GM12878 (cell line): Measurements from ENCODE around the gene SPOCK1.
A peak's percentile ranks its signal among the peaks of the same experiment; 100 is the strongest.

ENCODE experiments used
- BHLHE40 ChIP-seq, 2 experiments: fragments of 450-650 bp in 1 of 2; IDR thresholded peaks; 2 replicates each; pipeline ENCODE4 v1.6.1; 2011 to 2017; ENCODE audit warnings: low read depth in 2 of 2, borderline replicate concordance in 1 of 2, improper control_type of control experiment in 1 of 2, low read length in 1 of 2, mild to moderate bottlenecking in 1 of 2
- EP300 ChIP-seq, 2 experiments: fragments of 150-350 bp in 1 of 2; IDR thresholded peaks; 2 replicates each; pipeline ENCODE4 v1.6.1; 2011 to 2012; ENCODE audit warnings: low read depth in 2 of 2, low read length in 2 of 2, borderline replicate concordance in 1 of 2, improper control_type of control experiment in 1 of 2, inconsistent platforms in 1 of 2; ENCODE audit not compliant: control insufficient read depth in 1 of 2
- EZH2 ChIP-seq: IDR thresholded peaks from 2 replicates; pipeline ENCODE4 v1.6.1; 2012; ENCODE audit warnings: low read depth, mild to moderate bottlenecking, control low read depth, inconsistent platforms, low read length, borderline replicate concordance; ENCODE audit not compliant: control insufficient read depth
- FOXM1 ChIP-seq: IDR thresholded peaks from 2 replicates; pipeline ENCODE4 v1.6.1; 2012; ENCODE audit warnings: low read depth, mild to moderate bottlenecking, inconsistent platforms, low read length, moderate library complexity
- HDGF ChIP-seq: fragments of 450-650 bp; IDR thresholded peaks from 2 replicates; pipeline ENCODE4 v1.6.1; 2016; ENCODE audit warnings: antibody characterized with exemption
- NRF1 ChIP-seq: conservative IDR thresholded peaks from 2 replicates; pipeline ENCODE4 v1.6.1; 2011; ENCODE audit warnings: mild to moderate bottlenecking, low read depth, low read length, improper control_type of control experiment
- PAX8 ChIP-seq: fragments of 450-650 bp; IDR thresholded peaks from 2 replicates; pipeline ENCODE4 v1.6.1; 2017; ENCODE audit warnings: mild to moderate bottlenecking, moderate library complexity
- POLR2A ChIP-seq: IDR thresholded peaks from 2 replicates; pipeline ENCODE4 v1.6.1; 2011; ENCODE audit warnings: low read depth, mild to moderate bottlenecking, low read length
- POLR2AphosphoS2 ChIP-seq: IDR thresholded peaks from 2 replicates; pipeline ENCODE4 v1.6.1; 2011; ENCODE audit warnings: low read depth, mild to moderate bottlenecking, low read length, improper control_type of control experiment, moderate library complexity
- POLR2AphosphoS5 ChIP-seq: IDR thresholded peaks from 2 replicates; pipeline ENCODE4 v1.6.1; 2011; ENCODE audit warnings: mild to moderate bottlenecking, low read length, inconsistent platforms
- SIN3A ChIP-seq: IDR thresholded peaks from 2 replicates; pipeline ENCODE4 v1.6.1; 2012; ENCODE audit warnings: low read depth, low read length, improper control_type of control experiment
- TF ChIP-seq, protein P1 (sequence below), 3 experiments: IDR thresholded peaks in 2 of 3; conservative IDR thresholded peaks in 1 of 3; 2 replicates each; pipeline ENCODE4 v1.5.1; 2011; ENCODE audit warnings: low read depth in 3 of 3, low read length in 3 of 3, mild to moderate bottlenecking in 3 of 3, control low read depth in 2 of 3, moderate library complexity in 2 of 3, inconsistent platforms in 1 of 3, mixed read lengths in 1 of 3; ENCODE audit not compliant: control insufficient read depth in 2 of 3, insufficient read depth in 1 of 3; ENCODE audit errors: extremely low read depth in 1 of 3
- TF ChIP-seq, protein P2 (sequence below): IDR thresholded peaks from 2 replicates; pipeline ENCODE4 v1.6.1; 2011; ENCODE audit warnings: mild to moderate bottlenecking, low read depth, low read length, moderate library complexity; ENCODE audit not compliant: insufficient replicate concordance
- TF ChIP-seq, protein P3 (sequence below): IDR thresholded peaks from 2 replicates; pipeline ENCODE4 v1.6.1; 2012; ENCODE audit warnings: low read depth, low read length, improper control_type of control experiment

DNA sequence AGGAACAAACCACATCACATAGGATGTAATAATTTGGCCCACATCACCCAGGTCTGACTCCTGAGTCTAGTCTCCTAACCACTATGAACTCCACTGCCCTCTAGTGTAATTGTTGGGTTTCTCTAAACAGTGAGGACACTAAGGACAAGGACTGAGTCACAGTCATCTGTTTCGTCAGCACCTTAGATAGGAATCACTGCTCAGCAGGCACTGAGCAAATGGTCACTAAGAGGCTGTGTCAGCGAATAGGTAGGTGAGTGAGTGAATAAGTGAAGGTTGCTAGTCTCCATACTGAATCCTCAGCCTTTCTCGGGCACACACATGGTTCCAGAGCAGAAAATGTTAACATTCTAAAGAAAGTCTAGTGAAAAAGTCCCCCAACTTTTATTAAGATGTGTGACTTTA lies 278.6 kb downstream of the SPOCK1 start:
- TF ChIP-seq NRF1 (no peak), BHLHE40 (IDR thresholded peaks at IDR 0.05; ENCODE audit: borderline replicate concordance in 1 of 2, low read depth in 2 of 2, low read length in 1 of 2) (no peak), POLR2AphosphoS2 (no peak), POLR2A (no peak), EZH2 (no peak), EP300 (IDR thresholded peaks at IDR 0.05; ENCODE audit: borderline replicate concordance in 1 of 2, control insufficient read depth in 1 of 2, low read depth in 2 of 2, low read length in 2 of 2) (no peak), HDGF (no peak), FOXM1 (no peak), SIN3A (no peak), POLR2AphosphoS5 (no peak), PAX8 (no peak)
- TF ChIP-seq, protein P1, sequence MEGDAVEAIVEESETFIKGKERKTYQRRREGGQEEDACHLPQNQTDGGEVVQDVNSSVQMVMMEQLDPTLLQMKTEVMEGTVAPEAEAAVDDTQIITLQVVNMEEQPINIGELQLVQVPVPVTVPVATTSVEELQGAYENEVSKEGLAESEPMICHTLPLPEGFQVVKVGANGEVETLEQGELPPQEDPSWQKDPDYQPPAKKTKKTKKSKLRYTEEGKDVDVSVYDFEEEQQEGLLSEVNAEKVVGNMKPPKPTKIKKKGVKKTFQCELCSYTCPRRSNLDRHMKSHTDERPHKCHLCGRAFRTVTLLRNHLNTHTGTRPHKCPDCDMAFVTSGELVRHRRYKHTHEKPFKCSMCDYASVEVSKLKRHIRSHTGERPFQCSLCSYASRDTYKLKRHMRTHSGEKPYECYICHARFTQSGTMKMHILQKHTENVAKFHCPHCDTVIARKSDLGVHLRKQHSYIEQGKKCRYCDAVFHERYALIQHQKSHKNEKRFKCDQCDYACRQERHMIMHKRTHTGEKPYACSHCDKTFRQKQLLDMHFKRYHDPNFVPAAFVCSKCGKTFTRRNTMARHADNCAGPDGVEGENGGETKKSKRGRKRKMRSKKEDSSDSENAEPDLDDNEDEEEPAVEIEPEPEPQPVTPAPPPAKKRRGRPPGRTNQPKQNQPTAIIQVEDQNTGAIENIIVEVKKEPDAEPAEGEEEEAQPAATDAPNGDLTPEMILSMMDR (IDR thresholded peaks at IDR 0.05 in 2 of 3, conservative IDR thresholded peaks at IDR 0.05 in 1 of 3; ENCODE audit: control insufficient read depth in 2 of 3, extremely low read depth in 1 of 3, insufficient read depth in 1 of 3, low read depth in 3 of 3, low read length in 3 of 3), result peak; percentile 44 to 63 (median 57); a peak in 5 of 6 replicates
- TF ChIP-seq, protein P2, sequence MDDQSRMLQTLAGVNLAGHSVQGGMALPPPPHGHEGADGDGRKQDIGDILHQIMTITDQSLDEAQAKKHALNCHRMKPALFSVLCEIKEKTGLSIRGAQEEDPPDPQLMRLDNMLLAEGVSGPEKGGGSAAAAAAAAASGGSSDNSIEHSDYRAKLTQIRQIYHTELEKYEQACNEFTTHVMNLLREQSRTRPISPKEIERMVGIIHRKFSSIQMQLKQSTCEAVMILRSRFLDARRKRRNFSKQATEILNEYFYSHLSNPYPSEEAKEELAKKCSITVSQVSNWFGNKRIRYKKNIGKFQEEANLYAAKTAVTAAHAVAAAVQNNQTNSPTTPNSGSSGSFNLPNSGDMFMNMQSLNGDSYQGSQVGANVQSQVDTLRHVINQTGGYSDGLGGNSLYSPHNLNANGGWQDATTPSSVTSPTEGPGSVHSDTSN, result no peak
- TF ChIP-seq, protein P3, sequence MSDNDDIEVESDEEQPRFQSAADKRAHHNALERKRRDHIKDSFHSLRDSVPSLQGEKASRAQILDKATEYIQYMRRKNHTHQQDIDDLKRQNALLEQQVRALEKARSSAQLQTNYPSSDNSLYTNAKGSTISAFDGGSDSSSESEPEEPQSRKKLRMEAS, result no peak
